Psoas muscle (tissue), 8 donors: ENCODE measurements around the gene RTRAF. TPM values are rescaled to one million over a fixed set of nuclear protein-coding genes. Genes with fewer than 3 reads are reported as not detected.

Experiments used
- ATAC-seq, 4 donors: fragments of 200-7000 bp; cut with Tn5 transposase; one replicate each; pipeline ENCODE4 v1.9.1; 2020; ENCODE audit warnings: moderate library complexity in 3 of 4, mild to moderate bottlenecking in 2 of 4
- DNase-seq, 2 donors: peaks; one replicate each; pipeline ENCODE4 v3.0.0-alpha.2; 2020
- H3K27ac ChIP-seq: fragments of 200-600 bp; one replicate; pipeline ENCODE4 v1.8.0; 2022
- H3K27me3 ChIP-seq, 3 donors: fragments of 200-600 bp in 1 of 3; one replicate each; pipeline versions ENCODE4 v1.6.1 to v1.8.0; 2013 to 2022; ENCODE audit warnings: low read length in 2 of 3, mild to moderate bottlenecking in 2 of 3, moderate library complexity in 1 of 3; ENCODE audit not compliant: insufficient read depth in 3 of 3
- H3K36me3 ChIP-seq, 2 donors: fragments of 200-600 bp in 1 of 2; one replicate each; pipeline versions ENCODE4 v1.6.1 to v1.8.0; 2013 to 2022; ENCODE audit warnings: low read depth in 1 of 2, mild to moderate bottlenecking in 1 of 2, moderate library complexity in 1 of 2; ENCODE audit not compliant: insufficient read depth in 1 of 2
- H3K4me1 ChIP-seq: fragments of 200-600 bp; one replicate; pipeline ENCODE4 v1.8.0; 2022
- H3K4me3 ChIP-seq: fragments of 200-600 bp; one replicate; pipeline ENCODE4 v1.8.0; 2022; ENCODE audit warnings: mild to moderate bottlenecking
- H3K9me3 ChIP-seq: fragments of 200-600 bp; one replicate; pipeline ENCODE4 v1.8.0; 2022
- WGBS, 3 donors: extraction: QIAGEN DNeasy Blood & Tissue Kit; methylation state at CpG; one replicate each; pipeline versions ENCODE4 v1.1.6 to v1.1.7; 2013; 5-methylcytosine and 5-hydroxymethylcytosine counted together
- intact Hi-C, 2 donors: fragments of 100-400 bp; cut with DNase I; formaldehyde crosslinking; loops; one replicate each; pipeline versions ENCODE4 v1.11.0 to v1.14.2; 2022
- polyA plus RNA-seq, 3 donors: library from polyadenylated mRNA; stranded (reverse); fragments of 200-250 nt; gene quantifications; one replicate each; pipeline ENCODE4 v1.2.3, GENCODE V29; 2013
- total RNA-seq, 4 donors: library from RNA; stranded (reverse); fragmentation: NEBNext Ultra II Directional in 2 of 4; extraction: Animal tissue kit (Norgen Biotek cat#: 25700) in 2 of 4; gene quantifications; one replicate each; pipeline versions ENCODE4 v1.2.1 to v1.2.4, GENCODE V29; 2021 to 2023
- TF ChIP-seq, protein P1 (sequence below): fragments of 200-600 bp; IDR thresholded peaks from one replicate; pipeline ENCODE4 v1.8.0; 2022; ENCODE audit warnings: antibody characterized with exemption
- donor health status: healthy with polysubstance abuse.
- donor health status: DM: no; HTN: no; CAD: no; lungs with moderate emphysema.
- donor health status: Bipolar disorder and iron deficiency.
- donor health status: healthy.
- donor health status: DM: yes; HTN: yes; CAD: no.
- donor health status: DM: no; HTN: no; CAD: no.
- donor health status: DM: no; HTN: no; CAD: no.
- donor health status: DM: yes; HTN: yes; CAD: no.

Gene RTRAF
- total and polyA plus RNA-seq, 7 donors = 110 to 174 (median 153) TPM

DNA sequence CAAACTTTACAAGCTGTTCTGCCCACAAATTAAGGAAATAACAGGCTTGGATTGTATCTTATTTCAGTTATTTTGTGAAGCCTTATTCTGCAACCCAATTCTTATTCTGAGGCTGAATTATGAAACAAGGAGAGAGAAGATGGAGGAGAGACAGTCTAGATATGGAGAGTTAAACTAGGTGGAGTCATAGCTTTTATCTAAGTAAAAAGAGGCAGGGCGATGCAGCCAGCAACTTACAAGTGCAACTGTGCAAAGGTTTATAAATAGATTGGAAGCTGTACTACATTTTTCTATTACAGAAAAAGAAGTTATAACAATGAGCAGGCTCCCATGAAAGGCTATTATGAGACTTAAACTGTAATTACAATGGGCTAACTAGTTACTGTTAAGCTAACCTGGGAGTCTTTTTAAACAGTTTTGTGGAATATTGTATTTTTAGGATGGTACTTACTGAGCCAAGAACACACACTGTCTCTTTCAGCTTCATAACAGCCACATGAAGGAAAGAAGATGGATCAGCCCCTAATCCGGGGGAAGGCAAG, 57.1 kb downstream of the RTRAF start:
- Histone ChIP-seq H3K9me3 (no peaks in the 10 kb centered on the region), H3K27ac (no peak overlapping the region), H3K4me3 (no peak overlapping the region), H3K36me3 (peaks cover 0 to 2% of the 10 kb centered on the region in 2 donors), H3K4me1 (peaks cover 4% of the 10 kb centered on the region), H3K27me3 (no peaks in the 10 kb centered on the region)
- TF ChIP-seq, protein P1, sequence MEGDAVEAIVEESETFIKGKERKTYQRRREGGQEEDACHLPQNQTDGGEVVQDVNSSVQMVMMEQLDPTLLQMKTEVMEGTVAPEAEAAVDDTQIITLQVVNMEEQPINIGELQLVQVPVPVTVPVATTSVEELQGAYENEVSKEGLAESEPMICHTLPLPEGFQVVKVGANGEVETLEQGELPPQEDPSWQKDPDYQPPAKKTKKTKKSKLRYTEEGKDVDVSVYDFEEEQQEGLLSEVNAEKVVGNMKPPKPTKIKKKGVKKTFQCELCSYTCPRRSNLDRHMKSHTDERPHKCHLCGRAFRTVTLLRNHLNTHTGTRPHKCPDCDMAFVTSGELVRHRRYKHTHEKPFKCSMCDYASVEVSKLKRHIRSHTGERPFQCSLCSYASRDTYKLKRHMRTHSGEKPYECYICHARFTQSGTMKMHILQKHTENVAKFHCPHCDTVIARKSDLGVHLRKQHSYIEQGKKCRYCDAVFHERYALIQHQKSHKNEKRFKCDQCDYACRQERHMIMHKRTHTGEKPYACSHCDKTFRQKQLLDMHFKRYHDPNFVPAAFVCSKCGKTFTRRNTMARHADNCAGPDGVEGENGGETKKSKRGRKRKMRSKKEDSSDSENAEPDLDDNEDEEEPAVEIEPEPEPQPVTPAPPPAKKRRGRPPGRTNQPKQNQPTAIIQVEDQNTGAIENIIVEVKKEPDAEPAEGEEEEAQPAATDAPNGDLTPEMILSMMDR = no peak
- DNase-seq (no peak), ATAC-seq (no peak)
- intact Hi-C loops = loop anchor here in 1 of 2 donors (2.0 kb wide), 1 partner anchor 64 kb away; no protein-coding TSS in a partner anchor
- 31 to 68% (median 39%) methylated on average over 2 of the region's 2 CpGs for WGBS, 3 donors

GRCh38 chr14:52048116-52048515, 58.8 kb downstream of the RTRAF start:
- peaks cover 4% of the 10 kb centered on the region for H3K4me1 ChIP-seq
- H3K9me3 ChIP-seq = no peaks in the 10 kb centered on the region
- TF ChIP-seq, protein P1 = no peak
- no peaks in the 10 kb centered on the region for H3K27me3 ChIP-seq
- intact Hi-C loops = no loop called here
- DNase-seq = no peak
- H3K36me3 ChIP-seq = no peaks in the 10 kb centered on the region
- H3K27ac ChIP-seq = no peak overlapping the region
- H3K4me3 ChIP-seq = no peak overlapping the region
- ATAC-seq = no peak
- WGBS, 3 donors = 54 to 65% (median 64%) methylated on average over 10 of the region's 10 CpGs

DNA sequence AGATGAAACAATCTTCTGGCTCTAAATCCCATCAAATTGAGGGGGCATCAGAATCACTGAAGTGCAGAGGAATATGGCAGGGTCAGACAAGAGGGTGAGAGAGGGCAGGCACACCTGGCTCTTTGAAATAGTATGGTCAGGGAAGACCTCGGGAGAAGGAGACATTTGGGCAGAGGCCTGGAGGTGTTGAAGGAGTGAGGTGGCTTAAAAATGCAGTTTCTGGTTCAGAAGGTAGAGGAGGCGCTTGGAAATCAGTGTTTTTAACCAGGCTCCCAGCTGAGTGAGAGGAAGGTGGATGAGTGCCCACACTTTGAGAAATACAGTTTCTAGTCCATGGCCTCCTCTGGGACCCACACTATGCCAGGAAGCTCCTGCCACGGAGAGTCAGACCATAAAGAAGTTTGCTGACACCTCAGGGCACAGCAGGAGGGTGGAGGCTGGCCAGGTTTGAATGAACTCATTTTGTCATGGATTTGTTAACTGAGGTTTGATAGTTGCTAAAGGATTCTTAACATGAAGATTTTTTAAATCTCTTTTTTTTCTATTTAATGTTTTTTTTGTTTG, 59.4 kb downstream of the RTRAF start:
- ATAC-seq = no peak
- H3K27me3 ChIP-seq = no peaks in the 10 kb centered on the region
- TF ChIP-seq, protein P1 = no peak
- intact Hi-C loops = no loop called here
- 52 to 60% (median 53%) methylated on average over 3 of the region's 3 CpGs for WGBS, 3 donors
- H3K27ac ChIP-seq = no peak overlapping the region
- peak; percentile 65 to 67 for DNase-seq
- H3K36me3 ChIP-seq = no peaks in the 10 kb centered on the region
- H3K4me1 ChIP-seq = peaks cover 4% of the 10 kb centered on the region
- H3K9me3 ChIP-seq = no peaks in the 10 kb centered on the region
- no peak overlapping the region for H3K4me3 ChIP-seq

DNA sequence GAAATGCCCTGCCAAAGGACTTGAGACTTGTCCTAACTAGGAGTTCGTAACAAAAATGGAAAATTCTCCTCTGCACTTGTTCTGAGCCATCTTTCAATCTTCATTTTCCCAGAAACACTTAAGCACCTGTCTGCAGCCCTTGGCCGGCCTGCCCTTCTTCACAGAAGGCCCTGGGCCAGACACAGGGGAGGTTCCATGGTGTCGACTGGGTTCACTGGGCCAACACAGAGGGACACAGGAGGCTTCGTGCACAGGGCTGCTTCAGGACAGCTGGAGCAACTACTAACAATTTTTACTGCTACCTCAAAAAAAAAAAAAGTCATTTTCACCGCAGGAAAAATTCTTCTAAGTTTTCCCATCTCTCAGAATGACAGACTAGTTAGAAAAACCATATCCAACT, 59.9 kb downstream of the RTRAF start:
- Histone ChIP-seq H3K4me3 (no peak overlapping the region), H3K9me3 (no peaks in the 10 kb centered on the region), H3K27me3 (no peaks in the 10 kb centered on the region), H3K4me1 (peaks cover 4% of the 10 kb centered on the region), H3K27ac (no peak overlapping the region), H3K36me3 (no peaks in the 10 kb centered on the region)
- intact Hi-C loops = no loop called here
- TF ChIP-seq, protein P1 = no peak
- DNase-seq = no peak
- ATAC-seq = no peak
- WGBS, 3 donors = 37 to 57% (median 37%) methylated on average over 5 of the region's 5 CpGs
